GM23338 (cell line): ENCODE data around the gene TSHZ2. TPM values are rescaled to one million over a fixed set of nuclear protein-coding genes. Genes with fewer than 3 reads are reported as not detected.

Experiments
- ATAC-seq: fragments of 200-7000 bp; cut with Tn5 transposase; 3 replicates; pipeline ENCODE4 v1.9.1; 2020
- DNase-seq: peaks from one replicate; pipeline ENCODE4 v3.0.0-alpha.2; 2015; ENCODE audit warnings: low spot score
- H2AFZ ChIP-seq: fragments of 200-600 bp; sonication (generic); 2 replicates; pipeline ENCODE4 v1.8.0; 2016; ENCODE audit warnings: antibody characterized with exemption, mild to moderate bottlenecking, moderate library complexity
- H3F3A ChIP-seq: fragments of 200-600 bp; sonication (generic); replicated peaks from 2 replicates; pipeline ENCODE4 v1.8.0; 2017; ENCODE audit warnings: antibody characterized with exemption, mixed run types, low read depth
- H3K27ac ChIP-seq: fragments of 200-600 bp; sonication (generic); 2 replicates; pipeline ENCODE4 v1.6.1; 2016; ENCODE audit warnings: low read depth
- H3K27me3 ChIP-seq: fragments of 200-600 bp; sonication (generic); 2 replicates; pipeline ENCODE4 v1.8.0; 2016; ENCODE audit warnings: mild to moderate bottlenecking, mixed run types, moderate library complexity; ENCODE audit not compliant: insufficient read depth
- H3K36me3 ChIP-seq: fragments of 200-600 bp; sonication (generic); 2 replicates; pipeline ENCODE4 v1.8.0; 2016; ENCODE audit warnings: mild to moderate bottlenecking; ENCODE audit not compliant: insufficient read depth
- H3K4me1 ChIP-seq: fragments of 200-600 bp; sonication (generic); 2 replicates; pipeline ENCODE4 v1.8.0; 2016; ENCODE audit warnings: mild to moderate bottlenecking, moderate library complexity; ENCODE audit not compliant: insufficient read depth
- H3K4me2 ChIP-seq: fragments of 200-600 bp; sonication (generic); 2 replicates; pipeline ENCODE4 v1.7.1; 2017; ENCODE audit warnings: mixed run types
- H3K4me3 ChIP-seq: fragments of 200-600 bp; sonication (generic); 2 replicates; pipeline ENCODE4 v1.6.1; 2016; ENCODE audit warnings: mixed run types
- H3K79me2 ChIP-seq: fragments of 200-600 bp; sonication (generic); replicated peaks from 2 replicates; pipeline ENCODE4 v1.8.0; 2017; ENCODE audit warnings: mild to moderate bottlenecking; ENCODE audit not compliant: insufficient read depth
- H3K9me2 ChIP-seq: fragments of 200-600 bp; sonication (generic); 2 replicates; pipeline ENCODE4 v1.8.0; 2017; ENCODE audit not compliant: insufficient read depth
- H4K20me1 ChIP-seq: fragments of 200-600 bp; sonication (generic); replicated peaks from 2 replicates; pipeline ENCODE4 v1.8.0; 2017; ENCODE audit warnings: mild to moderate bottlenecking; ENCODE audit not compliant: insufficient read depth
- H3K27ac Mint-ChIP-seq: 2 replicates; pipeline ENCODE4 v1.8.0; 2020; ENCODE audit warnings: inconsistent platforms, mild to moderate bottlenecking, moderate library complexity, mixed read lengths
- H3K27me3 Mint-ChIP-seq: 3 replicates; pipeline ENCODE4 v1.8.0; 2022; ENCODE audit warnings: low read depth, mild to moderate bottlenecking, moderate library complexity, mixed read lengths, inconsistent platforms; ENCODE audit not compliant: insufficient read depth, poor library complexity
- H3K36me3 Mint-ChIP-seq: 3 replicates; pipeline ENCODE4 v1.8.0; 2021; ENCODE audit warnings: low read depth, mild to moderate bottlenecking, inconsistent platforms, moderate library complexity, mixed read lengths
- H3K4me1 Mint-ChIP-seq: 3 replicates; pipeline ENCODE4 v1.8.0; 2020; ENCODE audit warnings: mild to moderate bottlenecking, inconsistent platforms, mixed read lengths
- H3K4me3 Mint-ChIP-seq: 3 replicates; pipeline ENCODE4 v1.8.0; 2021; ENCODE audit warnings: moderate library complexity, mild to moderate bottlenecking, inconsistent platforms, mixed read lengths
- H3K9me3 Mint-ChIP-seq: 3 replicates; pipeline ENCODE4 v1.8.0; 2020; ENCODE audit warnings: moderate library complexity, mild to moderate bottlenecking, inconsistent platforms, mixed read lengths
- CREB1 ChIP-seq: fragments of 250-450 bp; sonication (Bioruptor Pico); IDR thresholded peaks from 2 replicates; pipeline ENCODE4 v1.5.0; 2020; ENCODE audit warnings: low read depth, mild to moderate bottlenecking, moderate library complexity
- EZH2 ChIP-seq: fragments of 200-600 bp; sonication (generic); IDR thresholded peaks from one replicate; pipeline ENCODE4 v1.8.0; 2017; ENCODE audit warnings: antibody characterized with exemption, mild to moderate bottlenecking, low read depth; ENCODE audit not compliant: unreplicated experiment
- JUNB ChIP-seq: IDR thresholded peaks from one replicate; pipeline ENCODE4 v1.6.1; 2016; ENCODE audit warnings: antibody characterized with exemption; ENCODE audit not compliant: unreplicated experiment
- NANOG ChIP-seq: IDR thresholded peaks from 2 replicates; pipeline ENCODE4 v1.6.1; 2016; ENCODE audit warnings: antibody characterized with exemption, borderline replicate concordance
- POLR2AphosphoS5 ChIP-seq: IDR thresholded peaks from 2 replicates; pipeline ENCODE4 v1.6.1; 2016; ENCODE audit warnings: antibody characterized with exemption, low read depth
- STAT1 ChIP-seq: IDR thresholded peaks from one replicate; pipeline ENCODE4 v1.6.1; 2016; ENCODE audit warnings: antibody characterized with exemption; ENCODE audit not compliant: unreplicated experiment
- ZNF114 ChIP-seq: fragments of 250-450 bp; sonication (Bioruptor Pico); IDR thresholded peaks from 2 replicates; pipeline ENCODE4 v1.5.0; 2020; ENCODE audit warnings: mild to moderate bottlenecking, moderate library complexity
- ZNF331 ChIP-seq: fragments of 250-450 bp; sonication (Bioruptor Pico); IDR thresholded peaks from 2 replicates; pipeline ENCODE4 v1.5.0; 2020; ENCODE audit warnings: low read depth, mild to moderate bottlenecking, moderate library complexity
- polyA plus RNA-seq: library from polyadenylated mRNA; unstranded; fragments of >200 nt; fragmentation: Nextera tagmentation; extraction: Ambion mirVana; gene quantifications from 2 replicates; pipeline ENCODE4 v1.2.1, GENCODE V29; 2016
- total RNA-seq: library from RNA; depleted of rRNA; stranded (reverse); fragments of >200 nt; shearing (Covaris generic); gene quantifications from 2 replicates; pipeline ENCODE4 v1.2.3, GENCODE V29; 2014
- TF ChIP-seq, protein P1 (sequence below): IDR thresholded peaks from 2 replicates; pipeline ENCODE4 v1.6.1; 2016; ENCODE audit warnings: antibody characterized with exemption
- TF ChIP-seq, protein P2 (sequence below), 2 experiments: fragments of 200-600 bp in 1 of 2; sonication (generic) in 1 of 2; conservative IDR thresholded peaks; 2 replicates each; pipeline versions ENCODE4 v1.5.1 to v1.6.1; 2016 to 2017; ENCODE audit warnings: antibody characterized with exemption in 2 of 2, low read depth in 2 of 2, mild to moderate bottlenecking in 2 of 2, moderate library complexity in 1 of 2
- TF ChIP-seq, protein P3 (sequence below): fragments of 250-450 bp; sonication (Bioruptor Pico); IDR thresholded peaks from 2 replicates; pipeline ENCODE4 v1.5.0; 2020; ENCODE audit warnings: mild to moderate bottlenecking, moderate library complexity

The TSHZ2 gene
- total and polyA plus RNA-seq, 2 experiments from 2014 or later = 0.49 to 1.3 TPM

DNA sequence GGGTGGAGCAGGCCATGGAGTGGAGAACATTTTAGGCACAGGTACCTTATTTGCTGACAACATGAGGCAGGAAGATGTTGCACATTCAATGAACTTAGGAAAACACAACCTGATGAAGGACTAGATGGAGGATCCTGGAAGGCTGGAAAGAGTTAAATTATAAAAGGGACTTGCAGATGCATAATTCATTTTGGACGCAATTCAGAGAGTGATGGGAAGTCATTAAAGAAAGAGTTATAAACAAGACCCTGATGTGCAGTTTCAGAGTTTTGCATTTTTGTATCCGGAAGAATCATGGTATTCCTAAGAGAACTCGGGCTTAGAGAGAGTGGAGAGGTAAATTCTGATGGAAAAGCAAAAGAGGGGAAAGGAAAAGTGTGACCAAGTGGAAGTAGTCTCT is 104.5 kb downstream of the TSHZ2 start:
- TF ChIP-seq EZH2 = no peak
- TF ChIP-seq NANOG = no peak
- no peak for TF ChIP-seq STAT1
- H3K27me3 Mint-ChIP-seq = no peaks in the 10 kb centered on the region
- no peak overlapping the region for H3K4me3 ChIP-seq
- no peaks in the 10 kb centered on the region for H3F3A ChIP-seq
- H3K27ac Mint-ChIP-seq = no peak overlapping the region
- no peak overlapping the region for H3K27ac ChIP-seq
- no peaks in the 10 kb centered on the region for H4K20me1 ChIP-seq
- H3K9me2 ChIP-seq = no peaks in the 10 kb centered on the region
- no peaks in the 10 kb centered on the region for H3K79me2 ChIP-seq
- H3K36me3 Mint-ChIP-seq = no peaks in the 10 kb centered on the region
- DNase-seq = no peak
- no peaks in the 10 kb centered on the region for H3K27me3 ChIP-seq
- no peak for ATAC-seq
- H2AFZ ChIP-seq = no peak overlapping the region
- H3K4me2 ChIP-seq = no peak overlapping the region
- no peaks in the 10 kb centered on the region for H3K36me3 ChIP-seq
- peaks cover under 1% of the 10 kb centered on the region; the same call in 1 of the 3 replicates for H3K4me1 Mint-ChIP-seq
- H3K4me3 Mint-ChIP-seq = no peak overlapping the region
- H3K4me1 ChIP-seq = no peaks in the 10 kb centered on the region
- no peaks in the 10 kb centered on the region for H3K9me3 Mint-ChIP-seq

DNA sequence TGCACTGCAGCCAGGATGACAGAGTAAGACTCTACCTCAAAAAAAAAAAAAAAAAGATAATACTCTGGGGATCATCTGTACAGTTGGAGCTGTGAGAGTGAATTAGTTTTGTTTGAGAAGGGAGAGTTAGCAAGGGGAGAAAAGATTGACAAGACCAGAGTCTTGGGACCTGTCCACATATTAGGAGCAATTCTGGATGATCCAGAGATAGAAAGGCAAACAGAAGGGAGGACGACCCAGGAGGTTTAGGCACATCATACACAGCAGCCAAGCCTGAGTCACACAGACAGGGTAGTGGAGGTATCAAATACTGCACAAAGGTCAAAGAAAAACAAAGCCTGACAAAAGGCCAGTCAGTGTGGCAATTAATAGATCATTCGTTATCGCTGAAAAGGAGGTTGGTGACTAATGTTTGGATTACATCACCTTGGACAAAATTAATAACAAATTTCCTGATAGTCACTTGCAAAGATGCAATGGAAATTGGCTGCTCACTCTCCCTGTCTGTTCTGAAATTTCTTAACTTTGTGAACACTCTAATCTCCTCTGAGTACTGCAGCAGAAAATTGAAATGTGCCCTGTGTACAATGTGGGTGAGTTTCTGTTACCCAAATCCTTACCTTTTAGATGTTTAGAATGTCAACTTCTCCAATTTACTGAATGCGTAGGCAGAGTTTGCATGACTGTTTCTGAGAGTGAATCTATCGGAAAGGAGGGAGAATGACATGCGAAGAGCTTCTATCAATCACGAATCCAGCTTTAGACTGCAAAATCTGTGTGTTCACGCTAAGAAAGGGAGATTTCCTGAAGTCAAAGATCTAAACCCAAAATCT is 105.4 kb downstream of the TSHZ2 start:
- Histone ChIP-seq H3K4me3 (no peak overlapping the region), H2AFZ (no peak overlapping the region), H3K27ac (no peak overlapping the region), H3K9me2 (no peaks in the 10 kb centered on the region), H3K4me1 (0 out of 2 replicates have a peak, but pooled peaks cover 4% of the 10 kb centered on the region), H3K27me3 (no peaks in the 10 kb centered on the region), H4K20me1 (no peaks in the 10 kb centered on the region), H3K4me2 (no peak overlapping the region), H3K36me3 (no peaks in the 10 kb centered on the region), H3K79me2 (no peaks in the 10 kb centered on the region), H3F3A (no peaks in the 10 kb centered on the region)
- no peak for DNase-seq
- no peak for ATAC-seq
- H3K4me1 Mint-ChIP-seq = peaks cover 9% of the 10 kb centered on the region
- no peak overlapping the region for H3K4me3 Mint-ChIP-seq
- no peak overlapping the region for H3K27ac Mint-ChIP-seq
- H3K9me3 Mint-ChIP-seq = no peaks in the 10 kb centered on the region
- no peaks in the 10 kb centered on the region for H3K36me3 Mint-ChIP-seq
- H3K27me3 Mint-ChIP-seq = no peaks in the 10 kb centered on the region
- TF ChIP-seq STAT1 = no peak
- TF ChIP-seq, protein P1, sequence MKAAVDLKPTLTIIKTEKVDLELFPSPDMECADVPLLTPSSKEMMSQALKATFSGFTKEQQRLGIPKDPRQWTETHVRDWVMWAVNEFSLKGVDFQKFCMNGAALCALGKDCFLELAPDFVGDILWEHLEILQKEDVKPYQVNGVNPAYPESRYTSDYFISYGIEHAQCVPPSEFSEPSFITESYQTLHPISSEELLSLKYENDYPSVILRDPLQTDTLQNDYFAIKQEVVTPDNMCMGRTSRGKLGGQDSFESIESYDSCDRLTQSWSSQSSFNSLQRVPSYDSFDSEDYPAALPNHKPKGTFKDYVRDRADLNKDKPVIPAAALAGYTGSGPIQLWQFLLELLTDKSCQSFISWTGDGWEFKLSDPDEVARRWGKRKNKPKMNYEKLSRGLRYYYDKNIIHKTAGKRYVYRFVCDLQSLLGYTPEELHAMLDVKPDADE = no peak
- TF ChIP-seq, protein P2, sequence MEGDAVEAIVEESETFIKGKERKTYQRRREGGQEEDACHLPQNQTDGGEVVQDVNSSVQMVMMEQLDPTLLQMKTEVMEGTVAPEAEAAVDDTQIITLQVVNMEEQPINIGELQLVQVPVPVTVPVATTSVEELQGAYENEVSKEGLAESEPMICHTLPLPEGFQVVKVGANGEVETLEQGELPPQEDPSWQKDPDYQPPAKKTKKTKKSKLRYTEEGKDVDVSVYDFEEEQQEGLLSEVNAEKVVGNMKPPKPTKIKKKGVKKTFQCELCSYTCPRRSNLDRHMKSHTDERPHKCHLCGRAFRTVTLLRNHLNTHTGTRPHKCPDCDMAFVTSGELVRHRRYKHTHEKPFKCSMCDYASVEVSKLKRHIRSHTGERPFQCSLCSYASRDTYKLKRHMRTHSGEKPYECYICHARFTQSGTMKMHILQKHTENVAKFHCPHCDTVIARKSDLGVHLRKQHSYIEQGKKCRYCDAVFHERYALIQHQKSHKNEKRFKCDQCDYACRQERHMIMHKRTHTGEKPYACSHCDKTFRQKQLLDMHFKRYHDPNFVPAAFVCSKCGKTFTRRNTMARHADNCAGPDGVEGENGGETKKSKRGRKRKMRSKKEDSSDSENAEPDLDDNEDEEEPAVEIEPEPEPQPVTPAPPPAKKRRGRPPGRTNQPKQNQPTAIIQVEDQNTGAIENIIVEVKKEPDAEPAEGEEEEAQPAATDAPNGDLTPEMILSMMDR (conservative IDR thresholded peaks at IDR 0.05; ENCODE audit: low read depth in 2 of 2) = no peak
- TF ChIP-seq CREB1 = no peak
- TF ChIP-seq, protein P3, sequence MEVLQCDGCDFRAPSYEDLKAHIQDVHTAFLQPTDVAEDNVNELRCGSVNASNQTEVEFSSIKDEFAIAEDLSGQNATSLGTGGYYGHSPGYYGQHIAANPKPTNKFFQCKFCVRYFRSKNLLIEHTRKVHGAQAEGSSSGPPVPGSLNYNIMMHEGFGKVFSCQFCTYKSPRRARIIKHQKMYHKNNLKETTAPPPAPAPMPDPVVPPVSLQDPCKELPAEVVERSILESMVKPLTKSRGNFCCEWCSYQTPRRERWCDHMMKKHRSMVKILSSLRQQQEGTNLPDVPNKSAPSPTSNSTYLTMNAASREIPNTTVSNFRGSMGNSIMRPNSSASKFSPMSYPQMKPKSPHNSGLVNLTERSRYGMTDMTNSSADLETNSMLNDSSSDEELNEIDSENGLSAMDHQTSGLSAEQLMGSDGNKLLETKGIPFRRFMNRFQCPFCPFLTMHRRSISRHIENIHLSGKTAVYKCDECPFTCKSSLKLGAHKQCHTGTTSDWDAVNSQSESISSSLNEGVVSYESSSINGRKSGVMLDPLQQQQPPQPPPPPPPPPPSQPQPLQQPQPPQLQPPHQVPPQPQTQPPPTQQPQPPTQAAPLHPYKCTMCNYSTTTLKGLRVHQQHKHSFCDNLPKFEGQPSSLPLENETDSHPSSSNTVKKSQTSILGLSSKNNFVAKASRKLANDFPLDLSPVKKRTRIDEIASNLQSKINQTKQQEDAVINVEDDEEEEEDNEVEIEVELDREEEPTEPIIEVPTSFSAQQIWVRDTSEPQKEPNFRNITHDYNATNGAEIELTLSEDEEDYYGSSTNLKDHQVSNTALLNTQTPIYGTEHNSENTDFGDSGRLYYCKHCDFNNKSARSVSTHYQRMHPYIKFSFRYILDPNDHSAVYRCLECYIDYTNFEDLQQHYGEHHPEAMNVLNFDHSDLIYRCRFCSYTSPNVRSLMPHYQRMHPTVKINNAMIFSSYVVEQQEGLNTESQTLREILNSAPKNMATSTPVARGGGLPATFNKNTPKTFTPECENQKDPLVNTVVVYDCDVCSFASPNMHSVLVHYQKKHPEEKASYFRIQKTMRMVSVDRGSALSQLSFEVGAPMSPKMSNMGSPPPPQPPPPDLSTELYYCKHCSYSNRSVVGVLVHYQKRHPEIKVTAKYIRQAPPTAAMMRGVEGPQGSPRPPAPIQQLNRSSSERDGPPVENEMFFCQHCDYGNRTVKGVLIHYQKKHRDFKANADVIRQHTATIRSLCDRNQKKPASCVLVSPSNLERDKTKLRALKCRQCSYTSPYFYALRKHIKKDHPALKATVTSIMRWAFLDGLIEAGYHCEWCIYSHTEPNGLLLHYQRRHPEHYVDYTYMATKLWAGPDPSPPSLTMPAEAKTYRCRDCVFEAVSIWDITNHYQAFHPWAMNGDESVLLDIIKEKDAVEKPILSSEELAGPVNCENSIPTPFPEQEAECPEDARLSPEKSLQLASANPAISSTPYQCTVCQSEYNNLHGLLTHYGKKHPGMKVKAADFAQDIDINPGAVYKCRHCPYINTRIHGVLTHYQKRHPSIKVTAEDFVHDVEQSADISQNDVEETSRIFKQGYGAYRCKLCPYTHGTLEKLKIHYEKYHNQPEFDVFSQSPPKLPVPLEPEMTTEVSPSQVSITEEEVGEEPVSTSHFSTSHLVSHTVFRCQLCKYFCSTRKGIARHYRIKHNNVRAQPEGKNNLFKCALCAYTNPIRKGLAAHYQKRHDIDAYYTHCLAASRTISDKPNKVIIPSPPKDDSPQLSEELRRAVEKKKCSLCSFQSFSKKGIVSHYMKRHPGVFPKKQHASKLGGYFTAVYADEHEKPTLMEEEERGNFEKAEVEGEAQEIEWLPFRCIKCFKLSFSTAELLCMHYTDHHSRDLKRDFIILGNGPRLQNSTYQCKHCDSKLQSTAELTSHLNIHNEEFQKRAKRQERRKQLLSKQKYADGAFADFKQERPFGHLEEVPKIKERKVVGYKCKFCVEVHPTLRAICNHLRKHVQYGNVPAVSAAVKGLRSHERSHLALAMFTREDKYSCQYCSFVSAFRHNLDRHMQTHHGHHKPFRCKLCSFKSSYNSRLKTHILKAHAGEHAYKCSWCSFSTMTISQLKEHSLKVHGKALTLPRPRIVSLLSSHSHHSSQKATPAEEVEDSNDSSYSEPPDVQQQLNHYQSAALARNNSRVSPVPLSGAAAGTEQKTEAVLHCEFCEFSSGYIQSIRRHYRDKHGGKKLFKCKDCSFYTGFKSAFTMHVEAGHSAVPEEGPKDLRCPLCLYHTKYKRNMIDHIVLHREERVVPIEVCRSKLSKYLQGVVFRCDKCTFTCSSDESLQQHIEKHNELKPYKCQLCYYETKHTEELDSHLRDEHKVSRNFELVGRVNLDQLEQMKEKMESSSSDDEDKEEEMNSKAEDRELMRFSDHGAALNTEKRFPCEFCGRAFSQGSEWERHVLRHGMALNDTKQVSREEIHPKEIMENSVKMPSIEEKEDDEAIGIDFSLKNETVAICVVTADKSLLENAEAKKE = no peak
- no peak for TF ChIP-seq ZNF114 (CRISPR knock-in tag)
- TF ChIP-seq JUNB = no peak
- no peak for TF ChIP-seq NANOG
- TF ChIP-seq POLR2AphosphoS5 = no peak
- no peak for TF ChIP-seq EZH2
- no peak for TF ChIP-seq ZNF331
